HG03521 (cell line): ENCODE data around the gene ADI1.

Source experiments
- ATAC-seq: cut with Tn5 transposase; IDR thresholded peaks from one replicate; pipeline ENCODE4 v1.9.1; 2021; ENCODE audit warnings: mild to moderate bottlenecking, moderate library complexity; ENCODE audit not compliant: unreplicated experiment

The ADI1 gene

GRCh38 chr2:3482363-3482821 lies 36.9 kb downstream of the ADI1 start:
- no peak for ATAC-seq

DNA sequence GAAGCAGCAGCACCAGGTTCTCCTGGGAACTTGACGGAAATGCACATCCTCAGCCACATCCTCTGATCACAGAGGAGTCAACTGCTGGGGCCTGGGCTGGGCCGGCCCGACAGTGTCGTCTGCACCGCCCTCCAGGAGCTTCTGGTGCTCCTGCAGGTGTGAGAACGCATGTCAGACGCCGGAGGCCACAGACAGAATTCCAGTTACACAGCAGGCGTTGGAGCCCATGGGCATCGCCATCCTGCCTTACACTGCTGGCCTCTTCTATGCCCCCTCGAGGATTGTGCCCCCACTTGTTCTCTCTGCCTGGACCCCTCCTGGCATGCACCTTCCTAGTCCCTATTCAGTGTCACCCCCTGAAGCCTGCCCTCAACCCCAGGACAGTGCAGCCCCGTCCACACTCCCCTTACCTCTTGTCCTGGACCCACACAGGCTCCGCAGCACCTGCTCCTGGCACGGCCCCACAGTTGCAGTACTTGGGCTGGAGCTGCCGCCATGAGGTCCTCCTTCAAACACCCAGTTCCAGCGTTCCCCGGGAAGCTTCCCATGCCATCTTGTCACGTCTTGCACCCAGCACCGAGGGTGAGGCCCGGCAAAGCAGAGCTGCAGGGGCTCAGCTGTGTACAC lies 37.5 kb downstream of the ADI1 start:
- ATAC-seq, result no peak

DNA sequence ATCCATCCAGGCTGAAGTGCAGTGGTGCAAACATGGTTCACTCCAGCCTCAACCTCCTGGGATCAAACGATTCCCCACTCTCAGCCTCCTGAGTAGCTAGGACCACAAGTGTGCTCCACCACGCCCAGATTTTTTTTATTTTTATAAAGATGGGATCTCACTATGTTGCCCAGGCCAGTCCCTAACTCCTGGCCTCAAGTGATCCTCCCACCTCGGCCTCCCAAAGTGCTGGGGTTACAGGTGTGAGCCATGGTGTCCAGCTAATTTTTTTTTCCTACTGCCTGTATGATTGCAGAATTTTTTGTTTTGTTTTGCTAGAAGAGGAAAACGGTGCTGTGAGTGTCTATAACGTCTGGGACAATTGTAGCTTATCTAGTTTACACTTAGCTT lies 38.3 kb downstream of the ADI1 start:
- ATAC-seq, result no peak

DNA sequence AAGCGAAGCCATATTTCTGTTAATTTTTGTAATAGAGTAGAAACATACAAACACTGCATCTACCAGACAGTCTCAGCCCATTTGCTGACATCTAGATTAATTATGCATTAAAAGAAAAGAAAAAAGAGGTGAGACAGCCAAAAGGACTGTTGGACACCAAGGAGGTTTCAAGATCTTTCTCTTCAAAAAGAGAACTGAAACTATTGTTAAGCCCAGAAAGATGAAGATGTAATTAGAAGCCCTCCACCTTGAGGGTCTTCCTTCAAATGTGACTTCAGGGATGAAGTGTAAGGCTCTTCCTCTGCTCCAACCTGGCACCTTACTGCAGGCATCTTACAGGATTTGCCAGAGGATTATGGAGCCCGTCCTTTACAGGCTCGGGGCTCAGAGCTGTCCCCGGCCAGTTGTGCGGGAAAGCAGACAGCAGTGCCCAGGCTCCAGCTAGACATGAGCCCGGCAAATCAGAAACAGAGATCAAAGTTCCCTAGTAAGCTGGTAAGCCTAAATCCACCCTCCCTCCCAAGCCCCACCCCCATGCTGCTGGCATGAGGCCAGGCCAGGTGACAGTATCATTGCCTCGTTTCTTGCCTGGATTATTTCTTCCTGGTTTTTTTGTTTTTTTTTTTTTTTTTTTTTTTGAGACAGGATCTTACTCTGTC lies 38.9 kb downstream of the ADI1 start:
- ATAC-seq, result no peak

DNA sequence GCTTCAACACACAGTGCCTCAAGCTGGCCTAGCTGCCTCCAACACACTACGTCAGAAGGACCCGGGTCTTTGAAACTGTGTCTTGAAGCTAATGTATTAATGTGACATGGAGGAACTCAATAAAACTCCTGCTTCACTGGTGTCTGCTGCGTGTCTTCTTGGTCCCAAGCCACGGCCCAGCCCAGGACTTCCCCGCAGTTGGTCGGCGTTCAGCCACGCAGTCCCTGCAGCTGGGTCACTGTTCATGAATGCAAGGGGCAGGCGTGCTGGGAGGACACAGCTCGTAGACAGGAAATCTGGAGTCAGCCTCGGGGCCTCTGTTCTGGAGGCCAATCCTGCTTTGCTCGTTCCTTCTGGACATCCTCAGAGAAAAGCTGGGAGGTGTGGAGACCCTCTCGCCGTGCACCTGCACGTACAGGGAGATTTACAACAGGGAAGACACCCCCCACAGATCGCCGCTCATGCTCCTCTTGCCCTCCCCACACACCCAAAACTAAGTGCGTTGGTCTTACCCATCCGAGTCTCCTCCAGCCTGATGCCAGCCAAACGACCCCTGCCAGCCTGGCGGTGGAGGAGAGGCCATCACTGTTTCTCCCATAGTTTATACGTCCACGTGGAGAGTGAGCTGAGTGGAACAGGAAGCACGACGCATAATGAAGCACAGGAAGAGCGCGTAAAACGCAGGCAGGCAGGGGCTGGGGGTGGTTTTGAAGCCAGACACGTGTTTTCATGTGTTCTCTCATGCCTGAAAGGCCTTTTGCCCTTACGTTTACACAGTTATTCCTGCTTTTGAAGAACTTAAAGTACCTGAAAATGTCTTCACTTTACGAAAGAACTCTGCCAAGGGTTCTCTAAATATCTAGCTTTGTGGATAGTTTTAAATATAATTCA lies 39.7 kb downstream of the ADI1 start:
- ATAC-seq, result no peak

DNA sequence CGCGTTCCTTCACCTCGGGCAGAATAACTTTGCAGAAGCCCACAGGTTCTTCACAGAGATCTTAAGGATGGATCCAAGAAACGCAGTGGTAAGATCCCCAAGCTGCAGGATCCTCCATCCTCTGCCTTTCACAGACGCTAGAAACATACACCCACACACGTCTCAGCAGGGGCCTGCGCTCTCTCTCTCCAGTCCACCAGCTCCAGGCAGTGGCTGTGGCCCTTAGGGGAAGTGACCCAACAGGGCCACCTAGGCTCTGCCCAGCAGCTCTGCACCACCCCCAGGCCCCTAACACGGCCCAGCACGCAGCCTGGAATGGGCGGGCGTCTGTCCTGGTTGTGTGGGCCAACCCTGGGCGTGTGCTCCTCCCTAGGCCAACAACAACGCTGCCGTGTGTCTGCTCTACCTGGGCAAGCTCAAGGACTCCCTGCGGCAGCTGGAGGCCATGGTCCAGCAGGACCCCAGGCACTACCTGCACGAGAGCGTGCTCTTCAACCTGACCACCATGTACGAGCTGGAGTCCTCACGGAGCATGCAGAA lies 40.4 kb downstream of the ADI1 start:
- ATAC-seq, result no peak

GRCh38 chr2:3476985-3477327 lies 42.4 kb downstream of the ADI1 start:
- no peak for ATAC-seq

DNA sequence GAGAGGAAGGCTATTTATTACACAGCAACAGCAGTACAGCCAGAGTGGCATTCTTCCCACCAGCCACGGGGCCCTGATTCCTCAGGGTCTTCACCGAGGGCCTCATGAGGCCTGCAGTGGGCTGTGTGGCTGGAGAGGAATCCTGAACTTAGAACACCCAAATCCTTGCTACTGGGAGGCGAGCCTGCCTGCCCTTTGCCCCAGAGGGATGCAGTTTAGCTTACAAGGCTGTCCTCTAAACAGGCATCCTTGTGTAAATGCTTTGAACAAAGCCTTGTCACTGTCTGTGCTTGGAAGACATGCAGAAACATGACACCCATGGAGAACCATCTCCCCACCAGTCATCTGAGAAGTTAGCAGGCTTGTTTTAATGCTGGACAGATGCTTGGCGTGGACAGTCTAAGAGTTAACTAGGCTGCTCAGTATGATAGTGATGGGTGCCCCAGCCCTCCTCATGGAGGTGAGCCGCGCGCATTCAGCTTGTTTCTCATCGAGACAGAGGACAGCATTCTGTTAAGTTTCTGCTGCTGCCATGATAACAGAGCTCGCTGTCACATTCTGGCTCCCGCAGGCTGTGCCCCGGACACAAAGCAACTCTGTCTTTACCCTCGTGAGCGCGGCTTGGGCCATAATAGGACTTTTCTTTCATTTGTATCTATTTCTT lies 42.9 kb downstream of the ADI1 start:
- ATAC-seq, result no peak

- no peak for ATAC-seq
These were observed 43.6 kb downstream of the ADI1 start for GRCh38 chr2:3475771-3476170.

DNA sequence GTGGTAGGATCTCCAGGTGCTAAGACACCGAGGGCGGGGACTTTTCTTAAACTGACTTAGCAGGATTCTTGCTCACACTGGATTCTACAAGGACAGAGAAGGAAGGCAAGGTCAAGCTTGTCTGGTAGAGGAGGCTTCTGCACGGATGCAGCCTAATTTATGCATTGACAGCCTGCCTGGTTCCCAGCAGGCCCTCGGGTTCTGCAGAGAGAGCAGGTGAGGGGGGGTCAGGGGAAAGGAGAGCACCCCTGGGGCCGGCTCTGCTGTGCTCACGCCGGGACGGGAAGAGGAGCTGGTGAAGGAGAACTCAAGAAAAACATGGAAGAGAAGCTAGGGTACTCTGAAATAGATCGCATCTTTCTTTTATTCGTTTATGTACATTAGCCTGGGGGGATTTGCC lies 46.4 kb downstream of the ADI1 start:
- no peak for ATAC-seq

- ATAC-seq, result no peak
These were observed 47.0 kb downstream of the ADI1 start for GRCh38 chr2:3472296-3472695.

- no peak for ATAC-seq
These were observed 48.2 kb downstream of the ADI1 start for GRCh38 chr2:3470856-3471737.

DNA sequence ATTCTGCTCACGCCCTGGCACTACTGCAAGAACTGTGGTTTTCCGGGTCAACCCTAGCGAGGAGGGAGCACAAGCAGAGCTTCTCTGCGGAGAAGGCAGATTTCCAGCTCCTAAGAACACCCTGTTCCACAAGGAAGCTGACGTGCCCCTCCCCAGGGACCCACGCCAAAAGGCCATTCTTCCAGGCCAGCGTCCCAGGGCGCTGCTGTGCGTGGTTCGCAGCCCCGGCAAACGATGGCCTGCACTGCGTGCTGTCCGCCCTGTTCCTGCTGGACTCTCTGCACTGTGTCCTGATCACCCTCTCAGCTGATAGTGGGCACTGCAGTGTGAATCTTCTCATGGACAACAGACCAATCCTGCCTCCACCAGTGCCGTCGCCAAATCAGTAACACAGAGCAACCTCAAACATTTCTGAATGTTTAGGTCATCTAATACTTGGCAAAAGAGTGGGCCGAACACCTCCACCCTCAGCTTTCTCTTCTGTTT lies 49.1 kb downstream of the ADI1 start:
- no peak for ATAC-seq

GRCh38 chr2:3469486-3469885 lies 49.8 kb downstream of the ADI1 start:
- ATAC-seq, result no peak

DNA sequence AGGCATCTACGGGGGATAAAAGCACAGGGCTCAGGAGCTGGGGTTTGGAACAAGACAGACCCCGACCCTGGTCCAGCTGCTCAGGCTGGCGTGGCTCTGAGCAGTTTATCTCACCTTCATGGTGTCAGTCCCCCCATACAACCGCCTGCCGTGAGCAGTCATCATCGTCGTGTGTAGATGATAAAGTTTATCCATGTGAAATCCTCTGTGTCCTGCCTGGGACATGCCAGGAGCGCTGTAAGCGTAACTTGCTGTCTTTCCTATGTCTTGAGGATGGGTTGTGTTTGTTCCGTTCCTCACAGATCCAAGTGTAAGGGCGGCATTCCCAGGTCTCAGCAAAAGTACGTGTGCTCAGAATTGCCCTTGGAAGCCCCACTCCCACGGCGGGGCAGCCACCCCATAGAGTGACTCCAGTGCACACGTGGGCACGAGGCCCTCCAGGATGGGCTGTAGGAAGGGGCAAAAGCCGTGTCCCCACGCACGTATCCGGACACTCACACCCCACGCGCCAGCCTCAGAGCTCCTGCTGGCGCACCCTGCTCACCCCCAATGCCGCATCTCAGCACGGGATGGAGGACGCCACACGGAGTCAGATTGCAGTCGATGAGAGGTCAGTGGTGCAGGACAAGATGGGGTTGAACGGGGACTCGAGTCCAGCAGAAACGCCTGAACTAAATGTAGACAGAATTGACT lies 50.9 kb downstream of the ADI1 start:
- no peak for ATAC-seq

DNA sequence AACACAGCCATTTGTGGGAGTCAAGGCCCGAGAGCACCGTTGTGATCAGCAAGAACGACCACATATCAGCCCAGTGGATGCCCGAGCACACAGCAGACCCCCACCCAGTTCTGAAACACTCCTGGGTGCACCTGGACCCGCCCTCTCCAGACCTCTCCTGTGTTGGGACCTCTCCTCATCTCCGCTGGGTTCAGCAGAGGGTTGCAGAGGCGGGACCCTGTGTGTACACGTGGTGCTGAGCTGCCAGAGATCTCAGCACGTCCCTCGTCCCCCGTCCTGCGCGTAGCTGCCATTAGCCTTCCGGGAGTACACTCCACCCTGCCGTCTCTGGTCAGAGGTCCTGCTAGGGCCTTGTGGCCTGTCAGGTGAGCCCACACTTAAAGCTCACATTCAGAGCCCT lies 51.7 kb downstream of the ADI1 start:
- no peak for ATAC-seq

DNA sequence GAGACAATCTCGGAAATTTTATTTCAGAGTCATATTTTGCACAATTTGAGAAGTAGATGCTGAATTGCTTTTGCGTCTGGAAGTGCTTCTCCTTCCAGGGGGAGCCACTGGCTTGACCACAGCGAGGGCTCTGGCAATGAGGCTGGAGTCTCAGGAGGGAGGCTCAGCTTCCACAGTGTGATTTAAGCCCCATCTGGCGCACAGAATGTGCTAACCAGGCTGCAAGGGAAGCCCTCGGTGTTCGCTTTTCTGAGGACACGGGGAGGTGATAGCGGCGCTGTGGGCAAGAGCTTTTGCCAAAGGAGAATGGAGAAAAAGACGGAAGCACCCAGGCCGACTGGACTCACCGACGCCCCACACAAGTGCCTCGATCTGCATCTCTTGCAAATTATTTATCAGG lies 52.4 kb downstream of the ADI1 start:
- no peak for ATAC-seq

GRCh38 chr2:3466482-3466863 lies 52.9 kb downstream of the ADI1 start:
- ATAC-seq, result no peak

GRCh38 chr2:3465844-3466481 lies 53.4 kb downstream of the ADI1 start:
- no peak for ATAC-seq
